ENCODE data around the gene CDK5RAP2. TPM values are rescaled to one million over a fixed set of nuclear protein-coding genes. Genes with fewer than 3 reads are reported as not detected.
A peak's percentile ranks its signal among the peaks of the same experiment; 100 is the strongest.

Gene CDK5RAP2
- total RNA-seq, 1 donor, result 26.9 TPM

GRCh38 chr9:120609636-120610035 is 29.7 kb upstream of the CDK5RAP2 start:
- Histone ChIP-seq H3K9me3 (ENCODE audit: low read depth, low read length) (no peaks in the 10 kb centered on the region), H3K4me3 (ENCODE audit: low read length) (no peak overlapping the region), H3K4me1 (ENCODE audit: insufficient read depth, low read length) (no peaks in the 10 kb centered on the region), H3K27me3 (ENCODE audit: insufficient read depth, low read length) (no peaks in the 10 kb centered on the region)

- H3K4me1 ChIP-seq (ENCODE audit: insufficient read depth, low read length), result no peaks in the 10 kb centered on the region
- H3K9me3 ChIP-seq (ENCODE audit: low read depth, low read length), result no peaks in the 10 kb centered on the region
- H3K27me3 ChIP-seq (ENCODE audit: insufficient read depth, low read length), result no peaks in the 10 kb centered on the region
- no peak overlapping the region for H3K4me3 ChIP-seq (ENCODE audit: low read length)
Measured at GRCh38 chr9:120608421-120608820, 28.5 kb upstream of the CDK5RAP2 start.

- no peak overlapping the region for H3K4me3 ChIP-seq (ENCODE audit: low read length)
- no peaks in the 10 kb centered on the region for H3K27me3 ChIP-seq (ENCODE audit: insufficient read depth, low read length)
- no peaks in the 10 kb centered on the region for H3K4me1 ChIP-seq (ENCODE audit: insufficient read depth, low read length)
- no peaks in the 10 kb centered on the region for H3K9me3 ChIP-seq (ENCODE audit: low read depth, low read length)
Measured at GRCh38 chr9:120603591-120603990, 23.6 kb upstream of the CDK5RAP2 start.

DNA sequence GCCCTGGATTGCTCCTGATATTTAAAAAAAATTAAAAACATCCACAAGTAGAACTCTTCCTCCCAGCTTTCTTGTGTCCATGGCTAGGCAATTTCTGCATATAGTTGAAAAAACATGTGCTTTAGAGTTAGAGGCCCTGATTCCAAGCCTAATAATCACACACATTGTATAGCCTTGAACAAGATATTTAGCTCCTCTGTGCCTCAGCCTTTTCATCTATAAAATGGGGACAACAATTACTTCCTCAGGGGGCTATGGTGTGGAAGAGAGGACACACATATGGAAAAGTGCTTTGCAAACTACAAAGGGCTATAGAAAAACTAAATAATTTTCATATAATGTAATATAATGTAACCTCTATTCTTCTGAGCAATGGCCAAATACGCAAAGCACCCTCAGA is 23.0 kb upstream of the CDK5RAP2 start:
- Histone ChIP-seq H3K4me3 (ENCODE audit: low read length) (no peak overlapping the region), H3K4me1 (ENCODE audit: insufficient read depth, low read length) (no peaks in the 10 kb centered on the region), H3K27me3 (ENCODE audit: insufficient read depth, low read length) (no peaks in the 10 kb centered on the region), H3K9me3 (ENCODE audit: low read depth, low read length) (no peaks in the 10 kb centered on the region)

DNA sequence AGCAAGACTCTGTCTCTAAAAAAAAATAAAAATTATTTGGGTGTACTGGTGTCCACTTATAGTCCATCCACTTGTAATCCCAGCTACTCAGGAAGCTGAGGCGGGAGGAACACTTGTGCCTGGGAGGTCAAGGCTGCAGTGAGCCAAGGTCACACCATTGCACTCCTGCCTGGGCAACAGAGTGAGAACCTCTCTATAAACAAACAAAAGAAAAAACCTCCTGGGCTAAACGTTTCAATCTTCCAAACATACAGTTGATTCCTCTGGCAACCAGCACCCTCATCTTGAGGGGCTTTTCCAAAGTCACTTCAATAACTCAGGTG is 13.9 kb upstream of the CDK5RAP2 start:
- Histone ChIP-seq H3K4me3 (ENCODE audit: low read length) (no peak overlapping the region), H3K4me1 (ENCODE audit: insufficient read depth, low read length) (peaks cover 5% of the 10 kb centered on the region), H3K27me3 (ENCODE audit: insufficient read depth, low read length) (no peaks in the 10 kb centered on the region), H3K9me3 (ENCODE audit: low read depth, low read length) (no peaks in the 10 kb centered on the region)

- Histone ChIP-seq H3K27me3 (ENCODE audit: insufficient read depth, low read length) (no peaks in the 10 kb centered on the region), H3K4me3 (ENCODE audit: low read length) (no peak overlapping the region), H3K4me1 (ENCODE audit: insufficient read depth, low read length) (peaks cover 5% of the 10 kb centered on the region), H3K9me3 (ENCODE audit: low read depth, low read length) (no peaks in the 10 kb centered on the region)
Measured at GRCh38 chr9:120593250-120593954, 13.4 kb upstream of the CDK5RAP2 start.

- no peaks in the 10 kb centered on the region for H3K9me3 ChIP-seq (ENCODE audit: low read depth, low read length)
- no peak overlapping the region for H3K4me3 ChIP-seq (ENCODE audit: low read length)
- peaks cover 5% of the 10 kb centered on the region for H3K4me1 ChIP-seq (ENCODE audit: insufficient read depth, low read length)
- H3K27me3 ChIP-seq (ENCODE audit: insufficient read depth, low read length), result no peaks in the 10 kb centered on the region
Measured at GRCh38 chr9:120592210-120592609, 12.2 kb upstream of the CDK5RAP2 start.

GRCh38 chr9:120587328-120587727 is 7.4 kb upstream of the CDK5RAP2 start:
- no peak overlapping the region for H3K4me3 ChIP-seq (ENCODE audit: low read length)
- no peaks in the 10 kb centered on the region for H3K27me3 ChIP-seq (ENCODE audit: insufficient read depth, low read length)
- H3K4me1 ChIP-seq (ENCODE audit: insufficient read depth, low read length), result peaks cover 13% of the 10 kb centered on the region
- no peaks in the 10 kb centered on the region for H3K9me3 ChIP-seq (ENCODE audit: low read depth, low read length)

- Histone ChIP-seq H3K4me3 (ENCODE audit: low read length) (no peak overlapping the region), H3K9me3 (ENCODE audit: low read depth, low read length) (no peaks in the 10 kb centered on the region), H3K4me1 (ENCODE audit: insufficient read depth, low read length) (peaks cover 20% of the 10 kb centered on the region), H3K27me3 (ENCODE audit: insufficient read depth, low read length) (no peaks in the 10 kb centered on the region)
Measured at GRCh38 chr9:120583958-120584369, 4.0 kb upstream of the CDK5RAP2 start.

DNA sequence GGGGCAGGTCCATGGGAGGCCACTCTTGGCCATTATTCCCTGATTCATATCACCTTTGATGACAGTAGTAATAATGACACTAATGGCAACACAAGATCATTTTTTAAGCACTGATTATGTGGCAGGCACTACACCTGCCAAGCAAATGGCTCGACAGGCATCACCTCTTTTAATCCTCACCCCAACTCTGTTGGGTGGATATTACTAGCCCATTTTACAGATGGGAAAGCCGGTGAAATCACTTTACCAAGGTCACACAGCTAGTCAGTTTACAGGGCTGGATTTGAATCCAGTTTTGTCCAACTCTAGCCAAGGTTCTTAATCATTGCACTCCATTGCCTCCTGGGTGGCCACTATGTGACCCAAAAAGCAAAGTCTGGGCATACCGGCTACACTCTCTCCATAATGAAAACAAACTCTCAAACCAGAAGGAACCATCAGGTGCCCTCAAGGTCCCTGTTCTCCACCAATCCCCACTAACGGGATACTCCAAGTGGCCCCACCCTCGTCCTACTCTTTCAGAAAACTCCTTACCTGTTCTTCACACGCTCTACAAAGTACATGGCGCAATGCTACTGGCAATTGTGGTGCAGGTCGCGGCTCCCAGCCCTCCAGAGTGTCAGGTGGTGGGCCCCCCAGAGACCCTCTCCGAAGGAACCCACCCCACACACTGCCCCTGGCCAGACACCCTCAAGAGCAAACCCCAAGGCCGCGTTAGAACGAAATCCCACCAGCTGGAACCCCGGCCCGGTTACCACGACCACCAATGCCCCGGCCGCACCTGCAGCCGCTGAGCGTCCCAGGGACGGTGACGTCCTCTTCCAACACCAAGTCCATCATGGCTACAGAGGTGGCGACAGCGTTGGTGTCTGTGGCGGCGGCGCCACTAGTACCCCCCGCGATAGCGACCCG is 572 bp downstream of the CDK5RAP2 start:
- H3K4me1 ChIP-seq (ENCODE audit: insufficient read depth, low read length), result peaks cover 25% of the 10 kb centered on the region
- H3K9me3 ChIP-seq (ENCODE audit: low read depth, low read length), result no peaks in the 10 kb centered on the region
- no peaks in the 10 kb centered on the region for H3K27me3 ChIP-seq (ENCODE audit: insufficient read depth, low read length)
- peak overlapping the region; percentile 79 for H3K4me3 ChIP-seq (ENCODE audit: low read length)

GRCh38 chr9:120574473-120574872 is 5.5 kb downstream of the CDK5RAP2 start:
- Histone ChIP-seq H3K4me1 (ENCODE audit: insufficient read depth, low read length) (peaks cover 10% of the 10 kb centered on the region), H3K27me3 (ENCODE audit: insufficient read depth, low read length) (no peaks in the 10 kb centered on the region), H3K9me3 (ENCODE audit: low read depth, low read length) (no peaks in the 10 kb centered on the region), H3K4me3 (ENCODE audit: low read length) (no peak overlapping the region)

- Histone ChIP-seq H3K9me3 (ENCODE audit: low read depth, low read length) (no peaks in the 10 kb centered on the region), H3K27me3 (ENCODE audit: insufficient read depth, low read length) (no peaks in the 10 kb centered on the region), H3K4me3 (ENCODE audit: low read length) (no peak overlapping the region), H3K4me1 (ENCODE audit: insufficient read depth, low read length) (no peaks in the 10 kb centered on the region)
Measured at GRCh38 chr9:120572472-120572871, 7.5 kb downstream of the CDK5RAP2 start.

- Histone ChIP-seq H3K9me3 (ENCODE audit: low read depth, low read length) (no peaks in the 10 kb centered on the region), H3K27me3 (ENCODE audit: insufficient read depth, low read length) (no peaks in the 10 kb centered on the region)
Measured at GRCh38 chr9:120571443-120572257, 8.3 kb downstream of the CDK5RAP2 start.

GRCh38 chr9:120570296-120570695 is 9.7 kb downstream of the CDK5RAP2 start:
- no peak overlapping the region for H3K4me3 ChIP-seq (ENCODE audit: low read length)
- H3K4me1 ChIP-seq (ENCODE audit: insufficient read depth, low read length), result no peaks in the 10 kb centered on the region
- H3K27me3 ChIP-seq (ENCODE audit: insufficient read depth, low read length), result no peaks in the 10 kb centered on the region
- H3K9me3 ChIP-seq (ENCODE audit: low read depth, low read length), result no peaks in the 10 kb centered on the region

More at GRCh38 chr9:120571443-120572257, 8.3 kb downstream of the CDK5RAP2 start:
- Histone ChIP-seq H3K4me1 (ENCODE audit: insufficient read depth, low read length) (no peaks in the 10 kb centered on the region), H3K4me3 (ENCODE audit: low read length) (no peak overlapping the region)

DNA sequence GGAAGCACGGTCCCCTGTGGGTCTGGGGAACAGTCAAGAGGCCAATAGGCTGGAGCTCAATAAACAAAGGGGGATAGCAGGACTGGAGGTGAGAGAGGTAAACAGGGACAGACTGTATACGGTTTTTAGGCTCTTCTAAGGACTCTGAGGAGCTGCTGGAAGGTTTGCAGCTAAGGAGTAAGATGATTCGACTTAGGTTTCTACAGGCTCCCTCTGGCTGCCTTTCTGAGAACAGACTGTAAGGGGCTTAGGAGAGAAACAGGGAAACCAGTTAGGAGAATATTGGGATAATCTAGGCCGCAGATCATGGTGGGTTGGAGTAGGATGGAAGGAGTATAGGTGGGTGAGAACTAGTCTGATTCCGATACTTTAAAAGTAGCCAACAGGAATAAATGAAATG is 10.4 kb downstream of the CDK5RAP2 start:
- H3K9me3 ChIP-seq (ENCODE audit: low read depth, low read length), result no peaks in the 10 kb centered on the region
- H3K27me3 ChIP-seq (ENCODE audit: insufficient read depth, low read length), result no peaks in the 10 kb centered on the region
- H3K4me3 ChIP-seq (ENCODE audit: low read length), result no peak overlapping the region
- H3K4me1 ChIP-seq (ENCODE audit: insufficient read depth, low read length), result no peaks in the 10 kb centered on the region
